HAP-1 (cell line): Measurements from ENCODE around the gene SNAP47.
"Not testable (repeated sequence)": the region's sequence is repeated elsewhere in the genome, so short reads cannot be mapped to it uniquely, and the experiment has no call there.

Source experiments
- DNase-seq, 2 experiments: peaks; one replicate each; pipeline ENCODE4 v3.0.0-alpha.2; 2016 to 2020; ENCODE audit warnings: low spot score in 2 of 2
- H3K27me3 ChIP-seq: fragments of 250-450 bp; sonication (Bioruptor Pico); 2 replicates; pipeline ENCODE4 v1.5.1; 2020; ENCODE audit warnings: low read depth, mild to moderate bottlenecking, moderate library complexity
- H3K36me3 ChIP-seq: fragments of 250-450 bp; sonication (Bioruptor Pico); replicated peaks from 2 replicates; pipeline ENCODE4 v1.5.1; 2020; ENCODE audit warnings: mild to moderate bottlenecking
- H3K4me1 ChIP-seq: fragments of 250-450 bp; sonication (Bioruptor Pico); 2 replicates; pipeline ENCODE4 v1.5.1; 2020; ENCODE audit warnings: mild to moderate bottlenecking
- H3K4me3 ChIP-seq: fragments of 250-450 bp; sonication (Bioruptor Pico); 2 replicates; pipeline ENCODE4 v1.5.1; 2020; ENCODE audit warnings: mild to moderate bottlenecking, moderate library complexity
- H3K9me3 ChIP-seq: fragments of 250-450 bp; sonication (Bioruptor Pico); 2 replicates; pipeline ENCODE4 v1.5.1; 2020; ENCODE audit warnings: mild to moderate bottlenecking, moderate library complexity
- in situ Hi-C: fragments of 300-500 bp; cut with MboI; formaldehyde crosslinking; loops from 3 replicates; pipeline ENCODE4 v1.14.3; 2020; ENCODE audit warnings: low sequenced_read_pairs, inconsistent platforms, mixed read lengths

The SNAP47 gene

DNA sequence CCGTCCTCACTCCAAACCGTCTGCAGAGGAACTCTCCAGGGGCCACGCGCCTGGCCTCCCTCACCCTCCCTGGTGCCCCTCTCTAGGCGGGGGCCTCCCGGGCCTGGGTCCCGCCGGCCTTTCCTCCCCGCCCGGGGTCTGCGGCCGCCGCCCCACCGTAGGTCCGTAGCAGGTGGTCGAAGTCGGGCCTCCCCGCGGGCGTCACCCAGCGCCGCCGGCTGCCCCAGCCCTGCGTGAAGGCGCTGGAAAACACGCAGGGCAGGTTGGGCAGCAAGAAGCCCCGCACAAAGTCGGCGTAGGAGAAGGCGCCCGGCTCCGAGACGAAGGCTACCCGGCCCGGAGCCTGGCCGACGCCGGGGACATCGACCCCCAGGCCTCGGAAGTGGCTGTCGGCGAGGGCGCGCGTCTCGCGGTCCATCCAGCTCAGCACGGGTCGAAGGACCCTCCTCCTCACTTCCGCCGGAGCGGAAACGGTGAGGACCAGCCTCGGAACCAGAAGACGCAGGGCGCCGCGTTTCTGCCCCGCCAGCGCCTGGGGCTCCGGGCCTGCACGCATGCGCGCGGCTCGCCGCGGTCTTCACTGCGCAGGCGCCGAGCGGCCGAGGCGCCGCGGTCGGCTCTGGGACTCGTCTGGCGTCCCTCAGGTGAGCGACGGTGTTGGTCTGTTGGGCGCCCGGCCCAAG lies at the start of gene SNAP47, which contains the start of gene JMJD4:
SNAP47 (plus strand) TSS at position 580 of the 683 bp plus-strand sequence. CDS start 12,302 bp downstream, outside the sequence.
JMJD4 (minus strand) TSS at position 447 of the 683 bp plus-strand sequence; CDS start at position 418, 29 bp downstream.
- Histone ChIP-seq H3K36me3 (peaks cover 32% of the 10 kb centered on the region), H3K4me3 (peak within 1 kb of the TSS; percentile 83), H3K4me1 (no peaks in the 10 kb centered on the region), H3K27me3 (no peaks in the 10 kb centered on the region), H3K9me3 (no peaks in the 10 kb centered on the region)
- DNase-seq, result peak; percentile 85 to 93
- in situ Hi-C loops, result no loop called here

GRCh38 chr1:227685807-227686206 lies 49.4 kb upstream of the SNAP47 start:
- no peaks in the 10 kb centered on the region for H3K36me3 ChIP-seq
- DNase-seq, result no peak
- H3K4me1 ChIP-seq, result no peaks in the 10 kb centered on the region
- no peak overlapping the region for H3K4me3 ChIP-seq
- no peaks in the 10 kb centered on the region for H3K27me3 ChIP-seq
- in situ Hi-C loops, result no loop called here
- no peaks in the 10 kb centered on the region for H3K9me3 ChIP-seq

GRCh38 chr1:227697321-227697864 lies 37.8 kb upstream of the SNAP47 start:
- H3K9me3 ChIP-seq, result no peaks in the 10 kb centered on the region
- in situ Hi-C loops, result no loop called here
- no peaks in the 10 kb centered on the region for H3K36me3 ChIP-seq
- H3K27me3 ChIP-seq, result no peaks in the 10 kb centered on the region
- H3K4me3 ChIP-seq, result no peak overlapping the region
- no peak for DNase-seq
- H3K4me1 ChIP-seq, result no peaks in the 10 kb centered on the region

DNA sequence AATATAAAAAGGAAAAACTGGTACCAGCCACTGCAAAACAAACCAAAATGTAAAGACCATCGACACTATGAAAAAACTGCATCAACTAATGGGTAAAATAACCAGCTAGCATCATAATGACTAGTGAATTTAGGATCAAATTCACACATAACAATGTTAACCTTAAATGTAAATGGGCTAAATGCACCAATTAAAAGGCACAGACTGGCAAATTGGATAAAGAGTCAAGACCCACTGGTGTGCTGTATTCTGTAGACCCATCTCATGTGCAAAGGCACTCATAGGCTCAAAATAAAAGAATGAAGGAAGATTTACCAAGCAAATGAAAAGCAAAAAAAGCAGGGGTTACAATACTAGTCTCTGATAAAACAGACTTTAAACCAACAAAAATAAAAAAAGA lies 33.6 kb upstream of the SNAP47 start:
- H3K36me3 ChIP-seq, H3K9me3 ChIP-seq, H3K4me1 ChIP-seq, DNase-seq, H3K27me3 ChIP-seq, H3K4me3 ChIP-seq, in situ Hi-C loops: not testable (repeated sequence)

DNA sequence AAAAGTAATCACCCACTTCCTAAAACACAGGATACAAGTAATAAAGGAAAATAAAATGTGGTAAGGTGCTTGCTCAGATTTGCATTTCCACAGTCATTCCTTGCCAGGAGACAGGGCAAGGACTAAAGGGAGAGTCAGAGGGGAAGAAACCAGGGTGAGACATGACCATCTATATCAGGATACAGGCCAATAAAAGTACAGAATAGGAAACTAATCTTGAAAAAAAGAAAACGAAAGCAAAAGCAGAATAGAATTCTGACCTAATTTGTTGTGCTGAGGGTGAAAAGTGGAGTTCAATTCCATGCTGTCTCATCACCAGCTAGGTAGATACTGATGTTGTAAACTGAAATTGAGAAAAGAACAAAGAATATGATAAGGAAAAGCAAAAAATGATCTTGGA lies 27.4 kb upstream of the SNAP47 start:
- H3K4me1 ChIP-seq, result no peaks in the 10 kb centered on the region
- in situ Hi-C loops, result no loop called here
- DNase-seq, result no peak
- no peaks in the 10 kb centered on the region for H3K9me3 ChIP-seq
- H3K36me3 ChIP-seq, result no peaks in the 10 kb centered on the region
- H3K4me3 ChIP-seq, result no peak overlapping the region
- no peaks in the 10 kb centered on the region for H3K27me3 ChIP-seq

DNA sequence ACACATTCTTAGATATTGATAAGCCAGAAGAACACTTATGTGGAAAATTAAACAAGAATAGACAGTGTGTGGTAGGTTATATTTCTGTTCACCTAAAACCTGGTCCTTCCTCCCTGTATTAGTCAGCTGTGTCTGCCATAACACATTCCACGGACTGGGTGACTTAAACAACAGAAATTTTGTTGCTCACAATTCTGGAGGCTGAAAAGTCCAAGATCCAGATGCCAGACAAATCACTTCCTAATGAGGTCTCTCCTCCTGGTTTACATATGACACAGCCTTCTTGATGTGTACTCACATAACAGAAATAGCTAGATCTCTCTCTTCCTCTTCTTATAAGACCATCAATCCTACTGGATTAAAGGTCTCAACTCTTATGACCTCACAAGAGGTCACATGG lies 25.8 kb upstream of the SNAP47 start:
- H3K36me3 ChIP-seq, result no peaks in the 10 kb centered on the region
- no peaks in the 10 kb centered on the region for H3K4me1 ChIP-seq
- DNase-seq, result no peak
- H3K9me3 ChIP-seq, result no peaks in the 10 kb centered on the region; the same call in 1 of the 2 replicates
- H3K4me3 ChIP-seq, result no peak overlapping the region
- H3K27me3 ChIP-seq, result no peaks in the 10 kb centered on the region
- in situ Hi-C loops, result no loop called here

- H3K36me3 ChIP-seq, in situ Hi-C loops, H3K4me1 ChIP-seq: not testable (repeated sequence)
Observed at GRCh38 chr1:227710474-227710873, 24.8 kb upstream of the SNAP47 start.

DNA sequence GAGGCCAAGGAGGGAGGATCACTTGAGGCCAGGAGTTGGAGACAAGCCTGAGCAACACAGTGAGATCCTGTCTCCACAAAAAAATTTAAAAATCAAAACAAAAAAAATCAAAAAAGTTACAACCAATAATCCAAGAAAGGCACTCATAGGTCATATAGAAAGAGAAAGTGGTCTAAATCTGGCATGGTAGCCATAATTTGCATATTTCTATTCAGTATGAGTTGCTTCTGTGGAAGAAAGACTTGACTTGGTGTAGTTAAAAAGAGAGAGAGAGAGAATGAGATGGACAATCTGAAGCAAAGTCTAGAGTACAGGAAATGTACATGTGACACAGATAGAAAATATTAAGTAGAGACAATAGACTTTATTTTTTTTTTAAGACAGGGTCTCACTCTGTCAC lies 22.6 kb upstream of the SNAP47 start:
- in situ Hi-C loops, result no loop called here
- H3K36me3 ChIP-seq, result no peaks in the 10 kb centered on the region
- H3K4me3 ChIP-seq, result no peak overlapping the region
- H3K27me3 ChIP-seq, result no peaks in the 10 kb centered on the region
- no peak for DNase-seq
- no peaks in the 10 kb centered on the region; the same call in 1 of the 2 replicates for H3K9me3 ChIP-seq
- H3K4me1 ChIP-seq, result no peaks in the 10 kb centered on the region

More at GRCh38 chr1:227710474-227710873, 24.8 kb upstream of the SNAP47 start:
- not testable (repeated sequence) for H3K27me3 ChIP-seq, H3K9me3 ChIP-seq, H3K4me3 ChIP-seq, DNase-seq

GRCh38 chr1:227718932-227719331 lies 16.3 kb upstream of the SNAP47 start:
- in situ Hi-C loops, result no loop called here
- no peak overlapping the region for H3K4me3 ChIP-seq
- H3K4me1 ChIP-seq, result no peaks in the 10 kb centered on the region
- no peaks in the 10 kb centered on the region for H3K27me3 ChIP-seq
- H3K9me3 ChIP-seq, result no peaks in the 10 kb centered on the region
- no peaks in the 10 kb centered on the region for H3K36me3 ChIP-seq
- no peak for DNase-seq

DNA sequence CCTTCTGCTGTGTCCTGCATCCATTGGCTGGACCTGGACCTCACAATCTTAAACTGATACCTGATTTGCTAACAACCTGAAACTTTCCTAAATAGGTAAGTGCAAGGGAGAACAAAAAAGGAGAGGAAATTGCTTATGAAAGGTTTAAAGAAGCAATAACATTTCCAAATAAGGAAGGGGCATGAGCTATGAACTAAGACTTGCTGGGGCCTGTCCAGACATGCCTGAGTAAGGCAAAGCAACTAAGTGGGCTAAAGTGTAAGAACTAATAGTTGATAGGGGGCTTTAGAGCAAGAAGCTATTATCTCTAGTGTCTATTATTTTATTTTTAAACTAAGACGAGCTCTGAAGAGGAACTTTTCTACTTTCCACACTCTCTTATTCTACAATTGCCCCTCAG lies 11.8 kb upstream of the SNAP47 start:
- Histone ChIP-seq H3K36me3 (no peaks in the 10 kb centered on the region; the same call in 1 of the 2 replicates), H3K4me1 (0 out of 2 replicates have a peak, but pooled peaks cover 2% of the 10 kb centered on the region), H3K4me3 (no peak overlapping the region), H3K9me3 (no peaks in the 10 kb centered on the region), H3K27me3 (no peaks in the 10 kb centered on the region)
- DNase-seq, result no peak
- in situ Hi-C loops, result no loop called here

- H3K36me3 ChIP-seq, result no peaks in the 10 kb centered on the region; the same call in 1 of the 2 replicates
- in situ Hi-C loops, result no loop called here
- no peaks in the 10 kb centered on the region for H3K9me3 ChIP-seq
- peaks cover 6% of the 10 kb centered on the region; the same call in 1 of the 2 replicates for H3K4me1 ChIP-seq
- no peak overlapping the region for H3K4me3 ChIP-seq
- H3K27me3 ChIP-seq, result no peaks in the 10 kb centered on the region
- no peak for DNase-seq
Observed at GRCh38 chr1:227725046-227725445, 10.2 kb upstream of the SNAP47 start.

DNA sequence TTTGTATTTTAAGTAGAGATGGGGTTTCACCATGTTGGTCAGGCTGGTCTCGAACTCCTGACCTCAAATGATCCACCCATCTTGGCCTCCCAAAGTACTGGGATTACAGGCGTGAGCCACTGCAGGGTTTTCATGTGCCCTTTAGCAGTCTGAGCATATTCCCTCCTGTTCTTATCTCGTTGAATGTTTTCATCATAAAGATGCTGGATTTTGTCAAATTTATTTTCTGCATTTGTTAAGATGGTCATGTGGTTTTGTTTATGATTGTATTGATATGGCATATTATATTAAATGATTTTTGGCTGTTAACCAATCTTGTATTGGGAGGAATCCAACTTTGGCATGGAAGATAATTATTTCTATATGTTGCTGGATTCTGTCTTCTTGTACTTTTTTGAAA lies 8.9 kb upstream of the SNAP47 start:
- H3K9me3 ChIP-seq, result no peaks in the 10 kb centered on the region
- H3K4me3 ChIP-seq, result no peak overlapping the region
- no peaks in the 10 kb centered on the region for H3K27me3 ChIP-seq
- in situ Hi-C loops, result no loop called here
- H3K4me1 ChIP-seq, result peaks cover 6% of the 10 kb centered on the region; the same call in 1 of the 2 replicates
- H3K36me3 ChIP-seq, result peaks cover 5% of the 10 kb centered on the region
- no peak for DNase-seq

DNA sequence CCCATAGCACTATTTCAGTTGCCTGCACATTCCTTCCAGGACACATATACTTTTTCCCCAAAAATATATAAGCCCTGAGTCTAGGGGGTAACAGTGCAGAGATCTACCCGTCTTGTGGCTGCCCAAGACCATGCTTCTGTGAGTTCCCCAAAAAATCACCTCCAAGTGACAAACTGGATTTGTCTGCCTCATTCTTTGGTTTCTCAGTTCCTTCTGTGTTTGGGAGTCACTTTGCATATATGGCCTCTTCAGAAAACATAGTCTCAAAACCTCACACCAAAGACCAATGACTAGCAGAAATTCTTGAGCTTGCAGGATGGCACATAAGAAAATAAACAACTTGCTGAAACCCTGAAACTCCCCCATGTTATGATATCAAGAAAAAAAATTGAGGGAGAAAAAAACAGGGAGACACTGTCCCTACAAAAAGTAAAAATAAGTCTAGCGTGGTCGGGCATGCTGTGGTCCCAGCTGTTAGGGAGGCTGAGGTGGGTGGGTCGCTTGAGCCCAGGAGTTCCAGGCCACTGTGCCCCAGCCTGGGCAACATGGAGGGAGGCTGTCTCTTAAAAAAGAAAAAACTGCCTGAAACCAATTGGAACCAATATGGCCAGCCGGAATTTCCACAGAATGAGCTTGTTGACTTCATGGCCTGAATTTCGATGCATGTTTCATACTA lies 8.2 kb upstream of the SNAP47 start:
- H3K4me1 ChIP-seq, result peaks cover 6% of the 10 kb centered on the region; the same call in 1 of the 2 replicates
- H3K9me3 ChIP-seq, result no peaks in the 10 kb centered on the region
- in situ Hi-C loops, result no loop called here
- peaks cover 12% of the 10 kb centered on the region for H3K36me3 ChIP-seq
- H3K27me3 ChIP-seq, result no peaks in the 10 kb centered on the region
- no peak for DNase-seq
- no peak overlapping the region for H3K4me3 ChIP-seq
